ENCODE results near the gene CARMIL1.

CARMIL1 gene

GRCh38 chr6:25630508-25631278 is 351.5 kb downstream of the CARMIL1 start:
- no peak for DNase-seq

DNA sequence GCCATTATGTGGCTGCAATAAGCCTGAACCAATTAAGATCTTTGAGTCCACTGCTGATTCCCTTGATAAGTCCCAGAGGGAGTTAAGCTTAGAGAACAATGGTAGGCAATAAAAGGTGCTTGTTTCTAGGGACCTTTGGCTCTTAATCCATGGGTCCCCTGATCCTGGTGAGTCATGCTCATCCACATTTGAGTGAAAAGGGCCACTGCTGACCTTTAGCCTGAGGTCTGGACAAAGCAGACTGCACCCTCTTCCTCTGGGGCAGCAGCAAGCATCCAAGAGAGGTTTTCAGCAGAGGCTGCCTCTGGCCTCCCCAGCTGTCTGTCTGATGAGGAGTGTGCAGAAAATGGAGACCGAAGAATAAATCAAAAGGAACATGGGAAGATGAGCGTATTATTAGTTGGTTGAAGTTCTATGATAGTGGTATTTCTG is 356.7 kb downstream of the CARMIL1 start:
- no peak for DNase-seq

- DNase-seq: no peak
Measured at GRCh38 chr6:25637211-25637610, 358.0 kb downstream of the CARMIL1 start.

- DNase-seq: no peak
Measured at GRCh38 chr6:25637960-25638434, 358.8 kb downstream of the CARMIL1 start.

- no peak for DNase-seq
Measured at GRCh38 chr6:25639653-25640052, 360.5 kb downstream of the CARMIL1 start.

DNA sequence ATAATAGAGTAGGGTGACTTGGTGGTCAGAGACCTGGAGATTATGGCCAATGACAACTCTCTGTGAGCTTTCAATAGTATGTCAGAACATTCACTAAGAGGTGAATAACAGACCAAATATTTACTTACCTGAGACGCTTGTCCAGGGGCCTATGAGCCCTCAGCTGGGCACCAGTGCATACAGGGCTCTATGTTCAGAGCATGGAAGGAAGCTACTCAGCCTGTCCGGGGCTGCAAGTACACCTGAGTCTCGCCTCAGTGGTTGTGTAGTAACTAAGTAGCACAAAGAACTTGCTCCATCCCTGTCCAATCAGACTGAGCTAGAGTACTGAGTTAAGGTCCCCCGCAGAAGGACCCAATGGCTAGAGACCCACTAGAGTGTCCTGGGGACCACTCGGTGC is 361.3 kb downstream of the CARMIL1 start:
- DNase-seq: no peak

DNA sequence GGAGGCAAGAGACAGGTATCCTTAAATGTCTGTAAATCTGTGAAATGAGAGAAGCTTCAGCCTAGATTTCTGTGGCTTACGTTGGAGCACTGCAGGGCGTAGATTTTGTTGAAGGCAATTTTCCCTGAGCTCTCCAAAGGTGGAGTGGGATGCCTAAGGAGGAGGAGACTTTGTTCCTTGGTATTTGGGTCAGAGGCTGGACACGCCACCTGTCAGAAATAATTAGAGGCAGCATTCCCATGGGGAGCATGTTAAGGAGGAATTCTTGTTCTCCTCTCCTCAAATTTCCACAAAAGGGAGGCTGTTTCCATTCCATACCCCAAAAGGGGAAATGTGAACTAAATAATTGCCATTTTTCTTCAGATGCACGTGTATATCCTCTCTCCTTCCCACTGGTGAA is 361.7 kb downstream of the CARMIL1 start:
- no peak for DNase-seq

DNA sequence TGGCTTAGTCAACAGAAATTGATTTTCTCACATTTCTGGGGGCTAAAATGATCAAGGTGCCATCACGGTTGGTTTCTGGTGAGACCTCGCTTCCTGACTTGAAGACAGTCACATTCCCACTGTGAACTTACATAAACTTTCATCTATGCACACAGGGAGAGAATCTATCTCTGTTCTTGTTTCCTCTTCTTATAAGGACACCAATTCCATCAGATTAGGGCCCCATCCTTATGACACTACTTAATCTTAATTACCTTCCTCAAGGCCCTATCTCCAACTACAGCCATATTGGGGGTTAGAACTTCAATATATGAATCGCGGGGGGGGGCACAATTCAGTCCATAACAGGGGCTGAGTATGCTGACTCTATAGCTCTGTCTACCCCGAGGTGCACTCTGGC is 362.2 kb downstream of the CARMIL1 start:
- DNase-seq: no peak

DNA sequence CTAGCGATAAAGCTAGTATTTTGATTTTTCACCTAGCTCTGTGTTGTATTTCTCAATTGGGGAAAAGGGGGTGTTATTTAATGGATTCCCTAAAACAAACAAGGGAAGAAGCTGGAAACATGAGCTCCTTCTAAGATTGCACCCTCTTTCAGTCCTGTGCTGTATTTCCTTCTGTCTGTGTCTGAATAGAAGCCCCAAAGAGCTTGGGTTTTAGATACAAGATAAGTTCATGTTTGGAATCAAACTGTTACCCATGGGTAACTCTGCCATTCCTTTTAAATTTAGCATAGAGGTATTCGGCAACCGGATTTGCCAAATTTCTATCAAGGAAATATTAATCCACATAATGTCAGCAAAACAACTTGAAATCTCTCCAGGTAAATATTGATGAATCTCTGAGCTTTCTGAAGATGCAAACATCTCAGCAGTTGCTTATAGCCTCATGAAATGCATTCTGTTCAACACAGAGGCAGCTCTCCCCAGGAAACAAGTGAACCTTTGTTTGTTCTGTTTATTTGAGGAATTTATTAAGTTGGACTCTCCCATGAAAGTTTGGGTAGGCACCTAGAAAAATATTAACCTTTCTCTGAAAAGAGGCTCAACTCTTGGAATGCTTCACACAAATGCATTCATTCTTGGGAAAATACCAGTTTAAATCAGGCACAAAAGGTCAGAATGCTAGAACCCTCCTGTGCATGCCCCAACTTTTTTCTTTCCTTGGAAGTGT is 362.9 kb downstream of the CARMIL1 start:
- no peak for DNase-seq

DNA sequence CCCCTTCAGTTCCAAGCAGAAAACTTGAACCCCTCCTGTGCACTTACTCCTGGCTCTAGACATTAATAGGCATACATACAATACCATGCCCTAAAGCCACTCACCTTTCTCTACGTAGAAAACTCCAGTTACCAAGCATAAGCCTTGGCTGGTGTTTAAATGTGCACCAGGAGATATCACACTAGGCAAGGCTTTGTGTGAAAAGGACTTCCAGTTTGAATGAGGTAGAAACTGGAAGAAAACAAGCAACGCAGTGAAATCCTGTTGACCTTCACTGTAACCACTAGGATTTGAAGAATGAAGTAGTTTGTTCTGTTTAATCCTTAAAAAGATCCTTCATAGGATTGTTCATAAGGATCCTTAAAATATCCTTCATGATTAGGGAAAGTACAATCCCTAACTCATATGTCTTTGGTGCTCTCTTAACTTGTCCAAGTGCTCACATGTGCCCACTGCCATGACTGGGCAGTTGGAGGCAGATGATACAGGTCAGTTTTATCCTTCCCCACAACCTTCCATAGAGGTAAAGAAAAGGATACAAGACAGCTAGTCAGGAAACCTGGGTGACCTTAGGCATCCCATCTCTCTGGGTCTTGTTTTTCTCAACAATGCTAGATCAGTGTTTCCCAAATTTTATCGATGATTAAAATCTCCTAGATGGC is 363.6 kb downstream of the CARMIL1 start:
- no peak for DNase-seq

- no peak for DNase-seq
Measured at GRCh38 chr6:25645916-25646315, 366.7 kb downstream of the CARMIL1 start.

- no peak for DNase-seq
Measured at GRCh38 chr6:25649611-25650010, 370.4 kb downstream of the CARMIL1 start.

DNA sequence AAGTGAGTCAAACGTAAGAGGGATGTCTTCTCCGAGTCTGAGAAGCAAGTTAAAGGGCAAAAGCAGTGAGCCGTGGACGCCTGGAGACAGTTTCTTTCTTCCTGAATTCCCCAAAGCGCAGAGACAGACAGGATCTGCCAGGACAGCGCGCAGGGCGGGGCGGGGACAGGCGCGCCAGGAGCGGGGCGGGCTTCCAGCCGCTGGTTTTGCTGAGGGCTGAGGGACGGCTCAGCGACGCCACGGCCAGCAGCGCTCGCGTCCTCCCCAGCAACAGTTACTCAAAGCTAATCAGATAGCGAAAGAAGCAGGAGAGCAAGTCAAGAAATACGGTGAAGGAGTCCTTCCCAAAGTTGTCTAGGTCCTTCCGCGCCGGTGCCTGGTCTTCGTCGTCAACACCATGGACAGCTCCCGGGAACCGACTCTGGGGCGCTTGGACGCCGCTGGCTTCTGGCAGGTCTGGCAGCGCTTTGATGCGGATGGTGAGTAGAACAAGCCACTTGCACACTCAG is 372.9 kb downstream of the CARMIL1 start, which contains the start of gene SCGN:
Gene SCGN, plus strand, starts transcription at position 209 of the 509 bp plus-strand sequence. Its CDS starts 189 bp downstream, at position 398.
- DNase-seq: no peak

GRCh38 chr6:25655723-25656122 is 376.5 kb downstream of the CARMIL1 start:
- no peak for DNase-seq

GRCh38 chr6:25659633-25660368 is 380.6 kb downstream of the CARMIL1 start:
- no peak for DNase-seq

DNA sequence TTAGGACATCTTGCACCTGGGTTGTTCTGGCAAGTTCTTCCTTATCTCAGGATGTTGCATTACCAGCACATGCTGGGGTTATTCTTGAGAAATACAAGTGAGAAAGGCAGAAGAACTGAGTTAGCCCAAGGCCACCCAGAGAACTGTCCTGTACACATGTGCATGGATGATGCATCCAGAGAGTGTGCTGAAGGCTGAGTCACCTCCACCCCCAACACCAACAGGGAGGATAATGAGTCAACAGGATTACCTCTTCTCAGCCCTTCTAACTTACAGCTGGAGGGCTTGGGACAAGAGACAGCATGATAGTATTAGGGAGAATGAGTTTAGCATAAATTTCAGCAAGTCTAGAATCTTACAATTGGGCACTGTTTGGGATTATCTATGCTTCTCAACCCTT is 381.3 kb downstream of the CARMIL1 start:
- DNase-seq: no peak

DNA sequence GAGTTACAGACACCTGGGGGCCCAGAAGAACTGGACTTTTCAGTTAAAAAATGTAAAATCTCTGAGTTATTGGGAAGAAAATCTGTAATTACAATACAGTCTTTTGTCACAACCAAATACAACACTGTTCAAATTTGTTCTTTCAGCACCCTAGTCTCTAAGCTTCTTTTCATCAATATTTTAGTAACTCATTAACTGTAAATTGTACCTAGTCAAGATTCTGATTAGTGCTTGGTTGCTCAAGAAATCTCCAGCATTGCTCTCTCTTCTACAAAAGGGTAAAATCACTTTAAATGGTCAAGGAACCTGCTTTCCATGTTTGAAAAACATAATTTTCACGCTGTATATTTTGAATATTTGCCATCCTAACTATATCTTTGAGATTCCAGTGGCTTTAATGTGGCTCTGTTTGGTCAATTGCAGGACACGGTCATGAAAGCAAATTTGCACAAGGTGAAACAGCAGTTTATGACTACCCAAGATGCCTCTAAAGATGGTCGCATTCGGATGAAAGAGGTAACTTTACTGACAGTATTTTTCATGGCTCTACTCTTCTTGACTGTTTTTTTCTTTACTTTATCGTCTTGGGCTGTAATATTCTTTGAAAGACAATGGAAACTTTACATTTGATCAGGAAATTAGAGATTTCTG is 382.1 kb downstream of the CARMIL1 start:
- no peak for DNase-seq

DNA sequence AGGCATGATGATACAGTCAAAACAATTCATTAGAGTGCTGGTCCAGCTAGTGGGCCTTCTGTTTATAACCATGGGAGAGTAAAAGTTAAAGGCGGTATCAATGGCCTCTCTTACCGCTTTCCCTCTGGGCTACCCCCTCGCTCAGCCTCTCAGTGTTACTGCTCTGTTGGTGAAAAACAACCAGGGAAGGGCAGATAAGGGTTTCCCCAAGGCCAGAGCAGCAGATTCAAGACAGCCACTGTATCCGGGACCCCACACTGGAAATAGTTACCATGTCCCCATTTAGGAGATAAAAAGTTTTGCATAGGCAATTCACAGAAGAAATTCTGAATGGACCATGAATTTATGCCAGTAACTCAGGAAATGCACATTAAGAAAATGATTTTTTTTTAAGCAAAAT is 386.3 kb downstream of the CARMIL1 start:
- DNase-seq: no peak

DNA sequence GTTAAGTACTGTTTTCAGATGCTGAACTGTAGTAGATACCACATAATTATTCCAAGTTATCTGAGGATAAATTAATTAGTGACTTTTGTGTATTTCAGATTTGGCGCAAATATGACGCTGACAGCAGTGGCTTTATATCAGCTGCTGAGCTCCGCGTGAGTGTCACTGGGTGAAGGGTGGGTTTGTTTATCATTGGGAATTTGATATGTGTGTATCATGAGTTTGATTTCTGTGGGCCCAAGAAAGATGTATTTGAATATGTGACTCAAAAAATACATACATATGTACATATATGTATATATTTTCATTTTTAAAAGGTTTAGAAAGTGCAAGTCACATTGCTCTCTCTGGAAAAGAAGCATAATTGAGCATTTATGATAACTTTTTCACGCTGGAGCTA is 390.2 kb downstream of the CARMIL1 start:
- DNase-seq: no peak

Data from NK-92 treated with Interleukin-12 subunit alpha and Interleukin-12 subunit beta, amount 100 ng/mL, for 24 hours (cell line).